ENCODE measurements around the gene NOLC1. TPM values are rescaled to one million over a fixed set of nuclear protein-coding genes. Genes with fewer than 3 reads are reported as not detected.

NOLC1 gene
- 10 to 100 TPM; 33.0 to 82.9 TPM for total RNA-seq

GRCh38 chr10:102151774-102152544 is at the start of gene NOLC1:
Gene NOLC1 (plus strand): TSS chr10:102152389. CDS start chr10:102152411, 22 bp downstream.

GRCh38 chr10:102120142-102120990 is 31.8 kb upstream of the NOLC1 start, which contains the start of gene LDB1:
Gene LDB1 (minus strand): TSS chr10:102120368. CDS start chr10:102120110, 258 bp downstream.

GRCh38 chr10:102132563-102133372 is 19.4 kb upstream of the NOLC1 start, which contains the start of gene PPRC1:
Gene PPRC1 (plus strand): TSS chr10:102133040. CDS start chr10:102133069, 29 bp downstream.

Other genes with a start within 250 kb of the NOLC1 start
- 10 to 100 TPM in 1 of 2 donors, 1 to 10 TPM in 1; 7.6 to 10.3 TPM for gene ARMH3, start 96.2 kb upstream of the NOLC1 start, total RNA-seq
- 10 to 100 TPM; 34.8 to 41.0 TPM for gene HPS6, start 87.0 kb upstream of the NOLC1 start, total RNA-seq
- gene LDB1, start 32.0 kb upstream of the NOLC1 start, total RNA-seq: 10 to 100 TPM; 74.3 to 79.3 TPM
- gene PPRC1, start 19.3 kb upstream of the NOLC1 start, total RNA-seq: 10 to 100 TPM; 15.8 to 22.6 TPM
- under 1 TPM; 0.33 to 0.34 TPM for gene ELOVL3, start 73.9 kb downstream of the NOLC1 start, total RNA-seq
- not detected for gene PITX3, start 89.1 kb downstream of the NOLC1 start, total RNA-seq
- gene GBF1, start 93.1 kb downstream of the NOLC1 start, total RNA-seq: 10 to 100 TPM; 29.3 to 35.4 TPM
- 10 to 100 TPM; 25.0 to 78.5 TPM for gene NFKB2, start 243.3 kb downstream of the NOLC1 start, total RNA-seq